MM.1S (cell line): ENCODE measurements around the gene MALSU1.

ENCODE experiments used
- DNase-seq: peaks from one replicate; pipeline ENCODE4 v3.0.0-alpha.2; 2015
- H2AFZ ChIP-seq: fragments of 300-600 bp; sonication (generic); 2 replicates; pipeline ENCODE4 v1.6.0; 2016; ENCODE audit warnings: antibody characterized with exemption, low read length
- H3F3A ChIP-seq: fragments of 300-600 bp; sonication (generic); 2 replicates; pipeline ENCODE4 v1.6.1; 2016; ENCODE audit warnings: mild to moderate bottlenecking, antibody characterized with exemption, low read length, moderate library complexity, mixed read lengths; ENCODE audit not compliant: insufficient read depth
- H3K27ac ChIP-seq: fragments of 300-600 bp; sonication (generic); 2 replicates; pipeline ENCODE4 v1.5.1; 2016; ENCODE audit warnings: mild to moderate bottlenecking, low read length
- H3K27me3 ChIP-seq: fragments of 300-600 bp; sonication (generic); replicated peaks from 2 replicates; pipeline ENCODE4 v1.6.0; 2016; ENCODE audit warnings: low read length; ENCODE audit not compliant: insufficient read depth
- H3K36me3 ChIP-seq: fragments of 300-600 bp; sonication (generic); replicated peaks from 2 replicates; pipeline ENCODE4 v1.6.1; 2016; ENCODE audit warnings: mild to moderate bottlenecking, low read length, mixed read lengths; ENCODE audit not compliant: insufficient read depth
- H3K4me1 ChIP-seq: fragments of 300-600 bp; sonication (generic); 2 replicates; pipeline ENCODE4 v1.6.1; 2016; ENCODE audit warnings: low read length, mixed read lengths
- H3K4me2 ChIP-seq: fragments of 300-600 bp; sonication (generic); 2 replicates; pipeline ENCODE4 v1.6.0; 2016; ENCODE audit warnings: low read depth, low read length
- H3K4me3 ChIP-seq: fragments of 300-600 bp; sonication (generic); 2 replicates; pipeline ENCODE4 v1.5.1; 2016; ENCODE audit warnings: low read length, mixed read lengths
- H3K79me2 ChIP-seq: fragments of 300-600 bp; sonication (generic); 2 replicates; pipeline ENCODE4 v1.6.1; 2016; ENCODE audit warnings: mixed run types, low read length, mixed read lengths
- H3K9ac ChIP-seq: fragments of 300-600 bp; sonication (generic); 2 replicates; pipeline ENCODE4 v1.6.1; 2016; ENCODE audit warnings: low read length, mixed read lengths
- H3K9me2 ChIP-seq: fragments of 300-600 bp; sonication (generic); replicated peaks from 2 replicates; pipeline ENCODE4 v1.6.1; 2016; ENCODE audit warnings: mild to moderate bottlenecking, low read length, mixed read lengths; ENCODE audit not compliant: insufficient read depth
- H3K9me3 ChIP-seq: fragments of 300-600 bp; sonication (generic); replicated peaks from 2 replicates; pipeline ENCODE4 v1.6.1; 2016; ENCODE audit warnings: mild to moderate bottlenecking, low read length, mixed read lengths; ENCODE audit not compliant: insufficient read depth
- H4K20me1 ChIP-seq: fragments of 300-600 bp; sonication (generic); 2 replicates; pipeline ENCODE4 v1.6.1; 2016; ENCODE audit warnings: mild to moderate bottlenecking, low read length, moderate library complexity, mixed read lengths; ENCODE audit not compliant: insufficient read depth
- CTCF ChIP-seq: fragments of 300-600 bp; sonication (generic); IDR thresholded peaks from 2 replicates; pipeline ENCODE4 v1.5.1; 2016; ENCODE audit warnings: antibody characterized with exemption, low read length, mixed read lengths
- EZH2 ChIP-seq: fragments of 300-600 bp; sonication (generic); optimal IDR thresholded peaks from 2 replicates; pipeline ENCODE3; 2017; ENCODE audit warnings: low read depth, mild to moderate bottlenecking, antibody characterized with exemption, low read length, mixed read lengths
- EZH2phosphoT487 ChIP-seq: fragments of 300-600 bp; sonication (generic); IDR thresholded peaks from 2 replicates; pipeline ENCODE4 v1.6.1; 2018; ENCODE audit warnings: antibody characterized with exemption, low read length

MALSU1 gene

GRCh38 chr7:23331132-23331531 is 32.0 kb downstream of the MALSU1 start:
- H3K36me3 ChIP-seq = no peaks in the 10 kb centered on the region
- no peaks in the 10 kb centered on the region for H3K27me3 ChIP-seq
- H4K20me1 ChIP-seq = no peaks in the 10 kb centered on the region
- no peak overlapping the region for H3K27ac ChIP-seq
- H3K9me2 ChIP-seq = no peaks in the 10 kb centered on the region
- no peaks in the 10 kb centered on the region for H3F3A ChIP-seq
- TF ChIP-seq CTCF (no peak), EZH2phosphoT487 (no peak)
- no peaks in the 10 kb centered on the region for H3K4me1 ChIP-seq
- H3K9ac ChIP-seq = no peak overlapping the region
- no peaks in the 10 kb centered on the region for H3K9me3 ChIP-seq
- no peak overlapping the region for H2AFZ ChIP-seq
- H3K79me2 ChIP-seq = no peaks in the 10 kb centered on the region
- H3K4me3 ChIP-seq = no peak overlapping the region
- no peak overlapping the region for H3K4me2 ChIP-seq
- no peak for DNase-seq

GRCh38 chr7:23332193-23332592 is 33.1 kb downstream of the MALSU1 start:
- no peak overlapping the region for H3K4me3 ChIP-seq
- no peaks in the 10 kb centered on the region for H3K4me1 ChIP-seq
- H3K9me2 ChIP-seq = no peaks in the 10 kb centered on the region
- no peak for TF ChIP-seq EZH2phosphoT487
- TF ChIP-seq CTCF = no peak
- no peak for TF ChIP-seq EZH2
- no peak overlapping the region for H3K4me2 ChIP-seq
- no peak overlapping the region for H3K27ac ChIP-seq
- no peaks in the 10 kb centered on the region for H3K79me2 ChIP-seq
- H4K20me1 ChIP-seq = no peaks in the 10 kb centered on the region
- no peaks in the 10 kb centered on the region for H3K9me3 ChIP-seq
- H3K36me3 ChIP-seq = no peaks in the 10 kb centered on the region
- H3K9ac ChIP-seq = no peak overlapping the region
- H3F3A ChIP-seq = no peaks in the 10 kb centered on the region
- H2AFZ ChIP-seq = no peak overlapping the region
- DNase-seq = no peak
- no peaks in the 10 kb centered on the region for H3K27me3 ChIP-seq

GRCh38 chr7:23332910-23333612 is 33.9 kb downstream of the MALSU1 start:
- DNase-seq = no peak
- Histone ChIP-seq H3F3A (no peaks in the 10 kb centered on the region), H3K4me3 (no peak overlapping the region), H3K36me3 (no peaks in the 10 kb centered on the region), H2AFZ (no peak overlapping the region), H3K9me3 (no peaks in the 10 kb centered on the region), H3K4me1 (no peaks in the 10 kb centered on the region), H3K9ac (no peak overlapping the region), H3K4me2 (no peak overlapping the region), H4K20me1 (no peaks in the 10 kb centered on the region), H3K27me3 (no peaks in the 10 kb centered on the region), H3K9me2 (no peaks in the 10 kb centered on the region), H3K79me2 (no peaks in the 10 kb centered on the region), H3K27ac (no peak overlapping the region)
- TF ChIP-seq EZH2phosphoT487 (no peak), CTCF (no peak), EZH2 (no peak)
